M059J (cell line): Measurements from ENCODE around the gene KCTD7. TPM values are rescaled to one million over a fixed set of nuclear protein-coding genes. Genes with fewer than 3 reads are reported as not detected.
A peak's percentile ranks its signal among the peaks of the same experiment; 100 is the strongest.
"Not testable (repeated sequence)": the region's sequence is repeated elsewhere in the genome, so short reads cannot be mapped to it uniquely, and the experiment has no call there.

ENCODE experiments used
- DNase-seq: peaks from one replicate; pipeline ENCODE4 v3.0.0-alpha.2; 2012; ENCODE audit warnings: low read depth
- total RNA-seq: library from RNA; depleted of rRNA; stranded (reverse); fragments of >200 nt; shearing (Covaris generic); gene quantifications from 2 replicates; pipeline ENCODE4 v1.2.3, GENCODE V29; 2014

KCTD7 gene
- total RNA-seq, 1 experiment from 2014 or later: 8.3 TPM

DNA sequence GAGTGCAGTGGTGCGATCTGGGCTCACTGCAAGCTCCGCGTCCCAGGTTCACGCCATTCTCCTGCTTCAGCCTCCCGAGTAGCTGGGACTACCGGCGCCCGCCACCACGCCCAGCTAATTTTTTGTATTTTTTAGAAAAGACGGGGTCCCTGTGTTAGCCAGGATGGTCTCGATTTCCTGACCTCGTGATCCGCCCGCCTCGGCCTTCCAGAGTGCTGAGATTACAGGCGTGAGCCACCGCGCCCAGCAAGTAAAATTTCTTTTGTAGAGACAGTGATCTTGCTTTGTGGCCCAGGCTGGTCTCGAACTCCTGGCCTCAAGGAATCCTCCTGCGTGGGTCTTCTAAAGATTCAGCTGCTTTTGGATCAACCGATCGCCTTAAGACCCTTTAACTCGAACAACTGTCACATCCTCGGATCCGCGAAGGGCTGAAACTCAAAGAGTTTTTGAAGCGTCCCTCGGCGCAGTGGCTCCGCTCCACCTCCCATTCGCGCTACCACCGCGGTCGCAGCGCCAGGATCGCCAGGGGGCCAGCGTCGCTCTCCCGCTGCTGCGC, 25.1 kb downstream of the KCTD7 start:
- not testable (repeated sequence) for DNase-seq

DNA sequence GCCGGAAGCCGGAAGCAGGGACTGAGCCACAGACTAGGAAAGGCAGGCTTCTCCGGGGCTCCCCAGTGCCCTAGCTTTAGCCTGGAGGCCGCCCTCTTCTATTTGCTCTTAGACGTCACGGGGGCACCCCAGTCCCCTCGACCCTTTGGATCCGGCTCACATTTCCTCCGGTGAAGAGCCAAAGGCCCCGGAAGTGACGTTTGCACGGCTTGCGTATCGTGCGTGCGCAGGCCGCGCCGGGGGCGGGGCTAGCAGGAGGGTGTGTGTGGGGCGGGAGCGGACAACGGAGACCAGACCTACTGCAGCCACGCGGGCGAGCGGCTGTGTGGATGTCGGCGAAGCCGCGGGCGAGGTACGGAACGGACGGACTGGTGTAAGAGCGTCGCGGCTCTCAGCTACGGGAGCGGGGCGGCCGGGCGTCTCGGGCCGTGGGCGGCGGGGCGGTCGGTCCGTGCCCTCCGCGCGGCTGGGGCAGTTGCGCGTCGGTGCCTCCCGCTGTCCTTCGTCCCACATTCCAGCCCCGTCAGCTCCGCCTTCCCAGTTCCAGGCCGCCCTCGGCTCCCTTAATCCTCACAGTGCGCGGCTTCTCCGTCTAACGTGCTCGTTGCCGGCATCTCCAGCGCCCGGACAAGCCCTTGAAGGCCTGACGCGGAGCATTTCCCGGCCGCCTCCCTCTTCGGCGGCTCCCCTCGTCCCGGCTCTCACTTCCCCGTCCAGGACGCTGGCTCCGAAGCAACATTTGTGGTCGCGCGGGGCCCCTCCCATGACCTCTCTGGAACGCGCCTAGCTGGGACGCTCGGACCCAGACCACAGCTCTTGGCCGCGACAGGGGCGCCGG, 25.8 kb downstream of the KCTD7 start:
- DNase-seq: peak; percentile 99

DNA sequence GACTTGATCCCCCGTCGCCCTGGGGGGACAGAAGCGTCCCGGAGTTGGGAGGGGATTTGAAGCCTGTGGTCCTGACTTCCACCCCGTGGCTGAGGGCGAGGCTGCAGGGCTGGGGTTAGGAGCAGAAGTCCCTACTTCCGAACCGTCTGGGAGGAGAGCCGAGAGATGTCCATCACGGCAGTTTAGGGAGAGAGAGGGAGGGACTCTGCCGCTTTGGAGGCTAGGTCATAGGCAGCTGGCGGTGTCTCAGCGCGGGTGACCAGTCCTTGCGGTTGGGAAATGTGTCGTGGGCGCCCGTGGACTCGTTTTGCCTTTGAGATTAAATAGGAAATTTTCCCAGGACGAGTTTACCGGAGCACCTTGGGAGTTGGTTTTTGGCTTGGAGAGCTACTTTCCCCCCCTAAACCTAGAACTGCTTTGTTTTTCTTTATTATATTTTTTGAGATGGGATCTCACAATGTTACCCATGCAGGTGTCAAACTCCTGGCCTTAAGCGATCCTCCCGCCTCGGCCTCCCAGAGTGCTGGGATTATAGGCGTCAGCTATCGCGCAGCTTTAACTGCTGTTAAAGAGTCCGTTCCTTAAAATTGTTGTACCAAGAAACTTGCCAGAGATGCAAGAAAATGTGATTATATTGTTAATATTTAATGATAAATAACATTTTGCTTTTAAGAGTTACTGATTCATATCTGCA, 26.6 kb downstream of the KCTD7 start:
- DNase-seq: peak; percentile 73

DNA sequence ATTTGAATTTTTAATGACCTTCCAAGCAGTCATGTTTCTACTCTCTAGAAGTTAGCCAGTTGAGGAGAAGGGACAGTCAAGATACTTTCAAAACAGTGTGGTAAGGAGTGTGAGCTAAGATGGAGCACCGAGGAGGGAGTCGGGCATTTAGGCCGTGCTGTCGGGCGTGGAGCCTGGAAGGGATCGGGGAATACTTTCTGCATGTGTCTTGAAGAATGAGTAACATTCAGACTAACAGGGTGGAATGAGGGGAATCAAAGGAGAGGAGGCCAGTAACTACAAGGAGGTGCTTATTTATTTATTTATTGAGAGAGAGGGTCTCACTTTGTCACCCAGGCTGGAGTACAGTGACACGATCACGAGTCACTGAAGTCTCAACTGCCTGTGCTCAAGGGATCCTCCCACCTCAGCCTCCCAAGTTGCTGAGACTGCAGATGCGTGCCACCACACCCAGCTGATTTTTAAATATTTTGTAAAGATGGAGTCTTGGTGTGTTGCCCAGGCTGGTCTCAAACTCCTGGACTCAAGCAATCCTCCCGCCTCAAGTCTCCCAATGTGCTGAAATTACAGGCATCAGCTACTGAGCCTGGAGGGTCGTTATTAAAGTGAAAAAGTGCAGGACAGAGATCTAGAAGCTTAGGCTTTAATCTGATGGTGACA, 27.3 kb downstream of the KCTD7 start:
- DNase-seq: peak; percentile 38

DNA sequence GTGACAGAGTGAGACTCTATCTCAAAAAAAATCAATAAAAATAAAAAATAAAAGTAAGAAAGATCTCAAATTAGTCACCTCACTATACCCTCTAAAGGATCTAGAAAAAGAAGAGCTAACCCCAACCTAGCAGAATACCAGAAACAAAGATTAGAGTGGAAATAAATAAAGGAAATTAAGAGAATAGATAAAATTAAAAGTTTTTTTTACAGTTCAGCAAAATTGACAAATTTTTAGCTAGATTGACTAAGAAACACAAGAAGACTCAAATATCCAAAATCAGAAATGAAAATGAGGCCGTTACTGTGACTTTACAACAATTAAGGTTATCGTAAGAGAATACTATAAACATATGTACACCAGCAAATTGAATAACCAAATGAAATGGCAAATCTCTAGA, 29.1 kb downstream of the KCTD7 start:
- DNase-seq: no peak

- DNase-seq: no peak
Measured at GRCh38 chr7:66662646-66663264, 34.1 kb downstream of the KCTD7 start.

DNA sequence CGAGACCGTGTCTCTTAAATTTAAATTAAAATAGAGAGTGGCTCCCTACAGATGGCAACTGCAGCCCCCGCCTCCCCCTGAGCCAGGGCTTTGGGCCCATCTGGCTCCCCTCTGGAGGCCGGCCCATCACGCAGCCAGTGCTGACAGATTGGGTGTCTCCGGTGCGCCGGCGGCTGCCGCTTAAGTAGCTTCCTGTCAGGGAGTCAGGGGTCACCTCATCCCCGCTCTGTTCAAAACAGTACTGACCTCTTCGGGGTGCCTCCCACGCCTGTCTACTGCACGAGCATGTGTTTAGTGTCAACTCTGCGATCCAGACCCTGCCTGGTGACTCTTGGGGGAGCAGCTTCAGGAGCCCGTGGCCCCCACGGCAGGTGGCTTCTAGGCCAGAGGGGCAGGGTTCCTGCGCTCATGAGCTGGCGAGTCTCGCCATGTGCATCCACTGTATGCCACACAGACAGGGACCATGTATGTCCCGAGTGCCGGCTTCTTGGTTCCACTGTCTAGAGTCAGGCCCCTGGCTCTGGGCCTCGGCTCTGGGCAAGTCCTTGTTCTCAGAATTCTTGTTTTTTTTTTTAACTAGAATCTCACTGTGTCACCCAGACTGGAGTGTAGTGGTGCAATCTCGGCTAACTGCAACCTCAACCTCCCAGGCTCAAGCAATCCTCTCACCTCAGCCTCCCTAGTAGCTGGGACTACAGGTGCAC, 36.1 kb downstream of the KCTD7 start:
- DNase-seq: no peak

- DNase-seq: no peak
Measured at GRCh38 chr7:66666313-66666952, 37.8 kb downstream of the KCTD7 start.

DNA sequence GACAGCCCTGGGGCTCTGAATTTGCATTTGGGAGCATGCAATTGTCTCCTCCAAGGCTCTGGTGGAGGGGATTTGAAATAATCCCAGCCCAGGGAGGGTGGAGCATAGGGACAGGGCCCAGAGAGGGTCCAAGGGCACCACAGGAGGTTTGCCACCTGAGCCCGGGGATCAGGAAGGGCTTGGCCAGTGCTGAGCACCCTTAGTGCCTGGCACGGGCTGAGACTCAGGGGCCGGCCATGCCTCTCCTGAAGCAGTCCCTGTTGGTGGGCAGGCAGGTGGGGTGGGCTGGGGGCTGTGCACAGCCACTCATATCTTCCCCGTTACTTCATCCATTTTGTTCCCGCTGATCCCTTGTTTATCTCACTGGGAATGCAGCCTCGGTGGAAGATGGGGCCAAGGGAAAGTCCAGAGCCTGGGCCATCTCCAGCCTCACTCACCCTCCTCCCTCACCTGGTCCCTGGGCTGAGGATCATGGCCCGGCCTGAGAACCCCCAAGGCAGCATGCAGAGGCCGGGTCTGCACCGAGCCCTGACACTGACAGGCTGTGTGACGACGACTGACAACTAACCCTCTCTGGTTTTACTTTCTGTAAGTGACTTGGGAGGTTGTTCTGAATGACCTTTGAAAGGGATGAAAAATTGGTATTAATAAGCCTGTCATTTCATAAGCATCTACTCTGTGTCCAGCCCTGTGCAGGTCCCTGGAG, 38.5 kb downstream of the KCTD7 start:
- no peak for DNase-seq

GRCh38 chr7:66668112-66668511, 39.4 kb downstream of the KCTD7 start:
- no peak for DNase-seq

- DNase-seq: no peak
Measured at GRCh38 chr7:66668677-66669076, 40.0 kb downstream of the KCTD7 start.

- no peak for DNase-seq
Measured at GRCh38 chr7:66669088-66669487, 40.4 kb downstream of the KCTD7 start.

DNA sequence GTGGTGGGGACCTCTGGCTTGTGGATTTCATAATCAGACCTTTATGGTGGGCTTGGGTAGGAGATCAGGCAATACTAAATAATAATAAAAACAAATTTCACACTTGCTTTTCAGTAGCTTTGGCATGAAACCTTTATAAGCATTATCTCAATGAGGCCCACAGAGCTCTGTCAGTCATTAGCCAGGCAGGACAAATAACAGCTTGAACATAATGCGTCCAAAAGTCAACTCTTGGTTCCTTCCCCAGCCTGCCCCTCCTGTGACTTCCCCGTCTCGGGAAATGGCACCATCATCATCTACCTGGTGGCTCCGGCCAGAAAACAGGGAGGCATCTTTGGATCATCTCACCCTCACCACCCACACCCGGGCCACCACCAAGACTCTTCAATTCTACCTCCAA, 40.8 kb downstream of the KCTD7 start:
- no peak for DNase-seq

DNA sequence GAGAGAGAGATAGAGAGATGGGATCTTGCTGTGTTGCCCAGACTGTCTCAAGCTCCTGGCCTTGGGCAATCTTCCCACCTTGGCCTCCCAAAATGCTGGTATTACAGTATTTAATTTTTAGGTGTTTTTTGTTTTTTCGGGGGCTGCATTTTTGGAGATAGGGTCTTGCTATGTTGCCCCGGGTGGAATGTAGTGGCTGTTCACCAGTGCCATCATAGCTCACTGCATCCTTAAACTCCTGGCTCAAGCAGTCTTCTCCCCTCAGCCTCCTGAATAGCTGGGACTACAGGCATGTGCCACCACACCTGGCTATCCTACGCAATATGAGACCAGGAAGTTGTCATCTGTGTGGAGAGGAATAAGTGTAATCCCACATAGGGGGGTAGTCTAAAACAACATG, 42.4 kb downstream of the KCTD7 start:
- no peak for DNase-seq

DNA sequence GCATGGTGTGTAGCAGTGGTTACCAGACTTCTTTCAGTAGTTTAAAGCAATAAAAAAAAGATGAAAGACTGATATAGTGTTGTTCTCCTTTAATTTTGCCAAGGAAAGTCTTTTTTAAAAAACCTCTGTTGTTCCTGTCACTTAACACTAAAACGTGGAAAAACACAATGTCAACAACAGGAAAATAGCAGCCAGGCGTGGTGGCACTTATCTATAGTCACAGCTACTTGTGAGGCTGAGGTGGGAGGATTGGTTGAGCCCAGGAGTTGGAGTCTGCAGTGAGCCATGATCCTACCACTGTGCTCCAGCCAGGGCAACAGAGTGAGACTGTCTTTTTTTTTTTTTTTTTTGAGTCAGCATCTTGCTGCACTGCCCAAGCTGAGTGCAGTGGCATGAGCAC, 42.8 kb downstream of the KCTD7 start:
- not testable (repeated sequence) for DNase-seq

DNA sequence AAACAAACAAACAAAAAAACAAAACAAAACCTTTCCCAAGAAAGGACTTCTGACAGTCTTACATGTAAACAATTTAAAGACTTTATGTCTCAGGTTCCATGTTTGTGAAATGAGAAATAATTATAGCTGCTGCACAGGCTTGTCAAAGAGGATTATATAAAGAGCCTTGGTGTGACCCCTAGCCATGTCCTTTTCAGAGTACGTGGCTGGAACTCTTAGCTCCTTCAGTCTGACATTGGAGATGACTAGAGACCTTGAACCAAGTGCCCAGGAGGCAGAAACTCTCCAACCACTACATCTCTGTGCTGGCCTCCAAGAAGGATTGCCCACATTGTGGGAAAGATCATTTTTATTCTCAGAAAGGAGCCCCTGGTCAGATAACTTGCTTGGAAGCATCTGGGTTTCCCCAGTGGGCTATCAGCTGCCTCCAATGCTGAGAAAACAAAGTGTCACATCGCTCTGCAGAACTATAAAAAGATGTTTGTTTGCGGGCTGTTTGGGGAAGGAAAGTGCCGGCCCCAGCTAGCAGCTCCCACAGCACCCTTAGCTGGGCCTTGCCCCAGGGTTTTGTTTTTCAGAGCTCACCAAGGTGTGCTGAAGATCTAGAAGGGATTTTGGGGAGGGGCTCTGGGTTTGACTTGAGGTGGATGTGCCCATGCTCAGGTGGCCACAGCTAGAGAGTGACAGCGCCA, 43.9 kb downstream of the KCTD7 start:
- not testable (repeated sequence) for DNase-seq

- peak; percentile 65 for DNase-seq
Measured at GRCh38 chr7:66673124-66673640, 44.5 kb downstream of the KCTD7 start.

DNA sequence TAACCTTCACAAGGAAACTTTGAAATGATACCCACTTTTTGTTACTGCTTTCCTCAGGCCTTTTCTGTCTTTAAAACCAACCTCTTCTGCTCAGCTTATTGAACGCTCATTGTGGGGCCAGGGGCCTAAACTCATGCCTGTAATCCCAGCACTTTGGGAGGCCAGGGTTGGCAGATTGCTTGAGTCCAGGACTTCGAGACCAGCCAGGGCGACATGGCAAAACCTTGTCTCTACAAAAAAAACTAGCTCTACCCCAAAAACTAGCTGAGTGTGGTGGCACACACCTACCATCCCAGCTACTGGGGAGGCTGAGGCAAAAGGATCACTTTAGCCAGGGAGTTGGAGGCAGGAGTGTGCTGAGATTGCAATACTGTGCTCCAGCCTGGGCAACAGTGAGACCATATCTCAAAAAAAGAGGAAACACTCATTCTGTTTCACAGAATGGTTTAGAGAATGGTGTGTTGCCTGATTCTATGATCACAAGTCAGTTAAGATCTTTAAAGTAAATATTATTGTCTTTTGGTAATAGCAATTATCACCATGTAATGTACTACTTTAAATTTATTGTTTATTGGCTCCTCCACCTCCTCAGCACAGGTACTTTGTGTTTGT, 51.1 kb downstream of the KCTD7 start:
- DNase-seq: no peak
